Stimulated activated CD4-positive, alpha-beta T cell treated with anti-CD3 and anti-CD28 coated beads, Interleukin-15, amount 100 ng/mL, for 48 hours (primary cell): ENCODE measurements around the gene GLDN.

Source experiments
- DNase-seq, 2 donors: peaks; one replicate each; pipeline ENCODE4 v3.0.0-alpha.2; 2020; ENCODE audit warnings: low read depth in 2 of 2

The GLDN gene

DNA sequence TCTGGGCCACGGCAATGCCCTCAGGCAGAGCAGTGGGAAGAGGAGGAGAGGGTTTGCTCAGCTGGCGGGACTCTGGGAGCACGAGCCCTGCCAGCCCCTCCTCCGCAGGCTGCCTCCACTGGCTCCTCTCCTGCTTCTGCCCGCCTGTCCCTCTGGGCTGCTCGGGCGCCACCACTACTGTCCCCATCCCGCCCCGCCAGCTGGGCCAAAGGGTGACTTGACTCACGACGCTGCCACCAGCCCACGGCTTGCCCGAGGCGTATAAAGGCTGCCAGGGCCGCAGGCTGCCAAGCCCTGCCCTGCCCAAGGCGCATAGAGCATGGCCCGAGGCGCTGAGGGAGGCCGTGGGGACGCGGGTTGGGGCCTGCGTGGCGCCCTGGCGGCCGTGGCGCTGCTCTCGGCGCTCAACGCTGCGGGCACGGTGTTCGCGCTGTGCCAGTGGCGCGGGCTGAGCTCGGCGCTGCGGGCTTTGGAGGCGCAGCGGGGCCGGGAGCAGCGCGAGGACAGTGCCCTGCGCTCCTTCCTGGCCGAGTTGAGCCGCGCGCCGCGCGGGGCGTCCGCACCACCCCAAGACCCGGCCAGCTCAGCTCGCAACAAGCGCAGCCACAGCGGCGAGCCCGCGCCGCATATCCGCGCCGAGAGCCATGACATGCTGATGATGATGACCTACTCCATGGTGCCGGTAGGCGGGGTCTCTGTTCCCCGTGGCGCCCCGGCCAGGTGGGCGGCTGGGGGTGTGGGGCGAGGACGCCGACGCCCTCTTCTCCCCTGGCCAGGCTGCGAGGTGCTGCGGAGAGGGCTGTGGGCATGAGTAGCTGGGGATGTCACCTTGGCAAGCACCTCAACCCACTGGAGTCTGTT, at the start of gene GLDN:
GLDN (plus strand) TSS at position 290 of the 861 bp plus-strand sequence; CDS start at position 320, 30 bp downstream.
- no peak for DNase-seq

- no peak for DNase-seq
Observed at GRCh38 chr15:51298620-51299019, 42.8 kb upstream of the GLDN start.

DNA sequence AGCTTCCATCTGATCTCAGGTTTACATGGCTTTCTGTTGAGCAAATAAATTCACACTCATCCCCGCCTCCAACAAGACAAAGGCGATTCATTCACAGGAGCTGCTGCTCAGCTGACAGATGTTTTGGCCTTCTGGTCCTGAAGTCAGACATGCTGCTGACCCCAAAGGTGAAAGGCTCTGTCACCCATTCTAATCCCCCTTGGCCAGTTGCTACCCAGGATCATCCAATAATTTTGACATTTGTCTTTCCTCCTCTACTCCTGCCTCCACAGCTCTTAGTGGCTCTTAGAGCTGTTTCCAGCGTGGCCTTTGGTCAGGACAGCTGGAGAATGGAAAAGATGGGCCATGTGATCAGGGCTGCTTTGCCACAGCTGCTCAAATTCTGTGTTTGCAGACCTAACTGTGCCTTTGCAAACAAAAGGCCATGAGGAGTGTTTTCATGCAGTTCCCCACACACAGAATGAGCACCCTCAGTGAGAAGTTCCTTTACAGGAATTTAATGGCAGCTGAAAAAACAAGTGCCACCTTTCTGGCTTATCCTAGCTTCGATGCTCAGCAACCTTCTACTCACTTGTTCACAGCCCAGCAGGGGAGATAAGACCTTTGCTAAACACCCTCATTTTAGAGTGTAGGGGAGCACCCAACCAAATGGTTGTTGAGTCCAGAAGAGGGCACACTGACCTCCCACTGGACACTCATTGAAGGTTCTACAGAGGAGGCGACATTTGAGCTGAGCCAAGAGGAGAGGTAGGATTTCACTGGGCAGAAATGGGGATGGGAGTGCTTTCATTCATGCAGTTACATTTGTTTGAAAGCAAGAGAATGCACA, 42.1 kb upstream of the GLDN start:
- no peak for DNase-seq

DNA sequence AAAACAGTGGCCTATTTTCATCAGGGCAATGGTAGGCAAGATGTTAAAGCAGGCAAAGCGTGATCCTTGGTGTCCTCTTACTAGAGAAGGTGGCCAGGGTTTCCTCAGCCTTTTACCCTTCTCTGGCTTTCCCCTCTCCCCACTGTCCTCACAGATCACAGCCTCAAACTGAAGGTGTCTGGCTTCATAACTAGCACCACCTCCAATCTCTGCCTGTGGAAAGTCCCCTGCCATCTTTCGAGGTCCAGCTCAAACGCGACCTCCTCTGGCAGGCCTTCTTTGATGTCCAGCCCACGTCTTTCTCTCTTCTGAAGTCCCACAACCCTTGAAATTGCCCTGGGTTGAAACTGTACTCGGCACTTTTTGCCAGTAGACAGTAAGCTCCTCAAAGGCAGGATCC, 39.0 kb upstream of the GLDN start:
- no peak for DNase-seq

- DNase-seq, result no peak
Observed at GRCh38 chr15:51303462-51303980, 37.9 kb upstream of the GLDN start.

DNA sequence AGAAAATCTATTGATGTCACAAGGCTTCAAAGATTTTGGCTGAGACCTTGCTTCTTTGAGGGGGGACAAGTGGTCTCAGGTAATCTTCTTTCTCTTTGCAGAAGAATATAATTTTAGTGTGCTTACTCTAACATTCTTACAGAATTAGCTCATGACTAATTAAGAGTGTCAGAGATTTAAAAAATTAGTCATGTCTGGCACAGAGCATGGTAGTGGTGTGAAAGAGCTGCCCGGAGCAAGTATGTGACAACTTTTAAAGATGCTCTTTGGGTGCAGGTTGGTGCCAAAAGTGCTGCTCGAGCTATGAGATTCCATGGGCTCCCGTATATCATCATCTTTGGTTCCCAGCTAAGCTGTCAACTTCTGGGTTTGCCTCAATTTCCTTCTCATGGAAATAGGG, 34.1 kb upstream of the GLDN start:
- no peak for DNase-seq

- DNase-seq, result no peak
Observed at GRCh38 chr15:51307811-51308210, 33.6 kb upstream of the GLDN start.

DNA sequence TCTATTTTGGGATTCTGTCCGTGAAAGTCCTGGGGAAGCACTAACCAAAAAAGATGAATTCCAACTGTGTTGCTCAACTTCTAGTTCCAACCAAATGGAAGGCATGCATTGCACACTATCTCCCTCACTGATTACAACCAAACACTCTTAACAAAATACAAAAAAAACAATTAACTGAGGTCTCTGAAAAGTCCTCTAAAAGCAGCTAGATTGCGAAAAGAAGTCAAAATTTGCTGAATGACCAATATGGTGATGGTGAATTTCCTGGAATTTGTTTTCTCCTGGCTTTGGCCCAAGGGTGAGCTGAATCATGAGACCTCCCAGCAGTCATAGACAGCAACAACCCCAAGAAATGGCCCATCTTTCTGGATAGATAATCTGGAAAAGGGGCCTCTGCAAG, 31.4 kb upstream of the GLDN start:
- no peak for DNase-seq

DNA sequence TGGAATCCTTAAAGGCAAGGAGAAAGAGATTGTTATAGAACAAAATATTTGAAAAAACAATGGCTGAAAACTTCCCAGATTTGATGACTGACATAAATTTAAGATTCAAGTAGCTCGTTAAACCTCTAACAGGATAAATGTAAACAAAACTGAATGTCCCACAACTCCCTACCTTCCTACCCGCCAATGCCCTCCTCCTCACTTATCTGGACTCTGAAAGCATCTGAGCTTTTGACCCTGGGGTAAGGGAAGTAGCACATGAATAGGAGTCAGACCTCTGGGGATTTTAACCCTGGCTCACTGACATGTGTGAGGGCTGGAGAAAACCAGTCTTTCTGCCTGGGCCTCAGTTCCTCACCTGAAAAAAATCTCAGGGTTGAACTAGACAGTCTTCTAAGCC, 29.9 kb upstream of the GLDN start:
- DNase-seq, result no peak

DNA sequence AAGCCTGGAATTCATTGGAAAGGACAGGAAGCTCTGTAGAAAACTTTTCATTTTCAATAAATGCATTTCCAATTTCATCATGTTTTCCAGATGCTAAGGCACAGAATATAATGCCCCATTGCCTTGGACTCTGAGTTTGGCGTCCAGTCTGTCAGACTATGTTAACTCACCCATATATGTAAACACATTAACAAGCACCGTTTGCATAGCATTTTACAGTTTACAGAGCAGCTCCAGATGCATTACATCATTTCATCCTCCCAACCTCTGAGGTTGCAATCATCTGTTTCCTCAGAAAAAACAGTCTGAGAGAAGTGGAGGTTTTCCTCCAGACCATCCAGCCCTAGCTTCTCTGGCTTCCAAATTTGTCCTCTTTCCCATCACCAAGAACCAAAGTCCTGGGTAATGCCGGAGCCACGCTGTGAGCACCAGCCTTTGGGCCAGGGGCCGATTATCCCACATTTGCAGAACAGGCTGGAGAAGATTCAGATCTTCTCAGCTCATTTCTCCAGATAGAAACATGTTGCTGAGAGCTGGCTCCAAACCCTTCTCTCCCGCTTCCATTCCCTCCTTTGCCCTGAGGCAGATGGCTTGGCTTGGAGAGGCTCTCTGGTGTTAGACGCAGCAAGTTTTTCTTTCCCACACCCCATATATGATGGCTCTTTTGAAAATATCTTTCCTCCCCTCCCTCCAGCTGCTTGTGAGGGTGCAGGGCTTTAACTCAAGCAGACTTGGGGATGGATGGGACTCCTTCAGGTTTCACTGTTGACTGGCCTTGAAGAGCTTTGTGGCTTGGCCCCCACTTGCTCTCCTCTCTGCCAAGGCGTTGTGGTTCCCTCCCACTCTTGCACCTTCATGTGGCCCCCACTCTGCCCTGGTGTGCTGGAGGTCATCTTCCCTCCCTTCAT, 29.0 kb upstream of the GLDN start:
- no peak for DNase-seq

DNA sequence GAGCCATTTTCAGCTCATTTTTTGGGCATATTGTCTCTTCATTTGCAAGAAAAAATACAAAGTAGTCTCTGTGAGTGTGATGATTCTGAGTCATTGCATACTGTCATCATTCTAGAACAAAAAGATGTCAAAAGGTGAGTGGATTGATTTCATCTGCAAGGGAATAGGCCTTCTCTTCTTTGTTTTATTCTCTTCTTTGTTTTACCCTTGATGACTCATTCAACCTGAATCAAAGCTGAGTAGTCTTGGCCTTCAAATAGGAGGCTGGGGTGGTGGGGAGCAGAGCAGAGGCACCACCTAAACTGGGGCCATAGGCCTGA, 28.4 kb upstream of the GLDN start:
- no peak for DNase-seq

DNA sequence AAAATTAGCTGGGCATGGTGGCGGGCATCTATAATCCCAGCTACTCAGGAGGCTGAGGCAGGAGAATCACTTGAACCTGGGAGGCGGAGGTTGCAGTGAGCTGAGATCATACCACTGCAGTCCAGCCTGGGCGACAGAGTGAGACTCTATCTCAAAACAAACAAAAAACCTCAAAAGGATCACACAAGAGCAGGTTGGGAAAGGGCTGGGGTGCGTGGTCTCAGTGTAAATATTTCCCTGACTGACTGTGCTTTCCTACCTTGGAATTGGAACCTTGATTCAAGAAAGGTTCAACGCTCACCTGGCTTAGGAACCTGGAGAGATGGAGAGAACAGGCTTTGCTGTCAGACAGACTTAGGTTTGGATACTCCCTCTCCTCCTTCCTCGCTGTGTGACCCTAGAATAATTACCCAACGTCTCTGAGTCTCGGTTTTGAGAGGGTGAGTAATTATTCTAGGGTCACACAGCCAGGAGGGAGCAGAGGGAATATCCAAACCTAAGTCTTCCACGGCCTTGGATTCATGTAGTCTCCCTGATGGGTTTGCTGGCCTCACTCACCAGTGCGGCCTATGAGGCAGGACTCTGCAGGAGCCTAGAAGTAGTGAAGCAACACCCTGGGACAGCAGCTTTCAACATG, 27.7 kb upstream of the GLDN start:
- no peak for DNase-seq

DNA sequence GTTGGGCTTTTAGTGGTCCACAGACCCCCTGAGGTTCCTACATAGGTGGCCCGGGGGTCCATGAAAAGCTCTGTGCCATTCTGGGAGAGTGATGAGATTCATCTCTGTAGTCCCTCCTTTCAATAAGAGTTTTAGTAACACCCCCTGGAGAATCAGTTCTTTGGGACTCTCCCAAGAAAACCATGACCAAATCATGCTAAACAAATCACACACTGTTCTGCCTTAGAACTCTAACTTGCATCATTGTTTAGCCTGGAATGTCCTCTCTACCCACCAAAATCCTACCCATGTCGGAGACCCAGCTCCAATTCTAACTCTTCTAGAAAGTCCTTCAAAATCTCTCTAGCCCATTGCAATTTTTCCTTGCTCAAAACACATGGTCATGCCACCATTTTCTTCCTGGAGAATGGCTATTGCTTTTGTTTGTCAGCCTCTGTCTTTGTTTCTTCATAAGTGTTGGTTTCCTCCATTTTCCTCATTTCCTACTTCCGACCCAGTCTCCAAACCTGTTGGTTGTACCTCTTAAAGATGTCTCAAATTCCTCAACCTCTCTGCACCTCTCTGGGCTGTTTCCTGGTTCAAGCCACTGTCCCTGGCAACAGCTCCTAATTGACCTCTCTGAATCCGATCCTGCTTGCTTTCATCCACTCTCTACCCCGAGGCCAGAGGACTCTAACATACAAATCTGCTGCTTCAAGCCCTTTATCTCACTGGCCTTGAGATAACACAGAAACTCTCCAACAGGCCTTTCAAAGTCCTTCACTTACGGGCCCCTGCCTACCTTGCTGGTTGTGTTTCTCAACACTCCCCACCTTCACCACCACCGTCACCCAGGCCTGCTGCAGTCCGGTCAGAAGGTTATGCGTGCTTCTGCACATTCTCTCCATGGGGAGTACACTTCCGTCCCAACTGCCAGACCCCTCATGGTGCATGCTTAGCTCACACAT, 26.8 kb upstream of the GLDN start:
- DNase-seq, result no peak

DNA sequence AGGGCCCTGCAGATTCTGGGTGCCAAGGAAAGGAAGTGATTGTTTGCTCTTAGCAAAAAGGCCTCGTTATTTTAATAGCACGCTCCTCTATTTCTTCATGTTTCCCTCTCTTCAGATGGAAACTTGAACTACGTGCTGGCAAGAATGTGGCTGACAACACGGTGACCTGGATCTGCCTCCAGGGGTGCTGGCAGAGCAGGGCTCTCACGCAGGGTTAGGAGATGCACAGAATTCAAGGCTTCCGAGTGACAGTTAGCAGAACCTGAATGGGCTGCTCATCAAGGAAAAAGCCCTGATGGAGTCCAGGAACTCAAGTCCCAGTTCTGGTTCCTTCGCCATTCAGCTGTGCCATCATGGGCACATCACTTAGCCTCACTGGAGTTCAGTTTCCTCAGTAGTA, 25.7 kb upstream of the GLDN start:
- DNase-seq, result no peak

GRCh38 chr15:51316636-51317035, 24.8 kb upstream of the GLDN start:
- DNase-seq, result no peak

GRCh38 chr15:51318382-51319150, 22.9 kb upstream of the GLDN start:
- DNase-seq, result no peak

DNA sequence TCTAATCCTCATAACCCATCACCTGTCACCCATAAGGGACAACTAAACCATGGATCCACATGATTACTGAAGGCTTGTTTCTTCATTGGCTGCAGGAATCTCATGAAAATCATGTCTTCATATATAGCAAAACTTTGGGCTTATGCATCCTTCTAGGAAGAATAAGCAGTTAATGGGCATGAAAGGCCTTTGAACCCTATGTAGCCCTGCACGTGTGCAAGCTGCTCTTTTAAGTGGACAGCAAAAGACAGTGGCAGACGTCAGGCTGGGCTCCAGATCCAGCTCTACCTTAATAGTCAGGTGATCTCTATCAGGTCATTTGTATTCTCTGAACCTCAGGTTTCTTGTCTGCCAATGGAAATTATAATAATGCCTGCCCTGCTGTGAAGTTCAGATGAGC, 21.9 kb upstream of the GLDN start:
- DNase-seq, result no peak

GRCh38 chr15:51320843-51321242, 20.6 kb upstream of the GLDN start:
- DNase-seq, result no peak

DNA sequence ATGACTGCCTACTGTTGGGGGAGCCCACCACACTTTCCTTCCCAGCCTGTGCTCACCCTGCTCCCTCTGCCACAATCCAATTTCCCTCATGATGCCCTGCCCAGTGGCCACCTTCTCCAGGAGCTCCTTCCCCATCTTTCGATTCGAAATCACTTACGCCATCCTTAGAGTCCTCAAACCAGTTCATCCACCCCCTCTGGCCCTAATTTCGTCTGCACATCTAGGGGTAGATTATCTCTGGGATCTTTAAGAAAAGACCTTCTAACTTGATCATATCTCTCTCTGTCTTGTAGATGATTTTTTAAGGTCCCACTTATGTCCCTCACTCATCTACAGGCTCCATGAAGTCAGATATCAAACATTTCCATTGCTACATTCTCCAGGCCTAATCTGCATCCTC, 20.1 kb upstream of the GLDN start:
- DNase-seq, result no peak
